ENCODE data around the gene KRT1.

KRT1 gene

DNA sequence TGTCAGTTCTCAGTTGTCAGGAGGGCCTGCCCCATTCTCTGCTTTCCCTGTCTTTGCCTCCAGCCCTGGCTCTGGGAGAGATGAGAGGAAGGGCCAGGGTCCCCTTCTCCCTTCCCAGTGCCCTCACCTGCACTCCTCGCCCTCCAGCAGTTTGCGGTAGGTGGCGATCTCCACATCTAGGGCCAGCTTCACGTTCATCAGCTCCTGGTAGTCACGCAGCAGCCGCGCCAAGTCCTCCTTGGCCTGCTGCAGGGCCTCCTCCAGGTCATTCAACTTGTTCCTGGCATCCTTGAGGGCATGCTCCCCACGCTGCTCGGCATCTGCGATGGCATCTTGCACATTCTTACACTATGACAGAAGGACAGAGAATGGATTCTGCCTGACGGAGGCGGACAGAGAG, 33.6 kb downstream of the KRT1 start (continued):
- TF ChIP-seq ZBTB21 (tag by site-specific recombination; IDR thresholded peaks at IDR 0.05), result no peak
- TF ChIP-seq, protein P1, sequence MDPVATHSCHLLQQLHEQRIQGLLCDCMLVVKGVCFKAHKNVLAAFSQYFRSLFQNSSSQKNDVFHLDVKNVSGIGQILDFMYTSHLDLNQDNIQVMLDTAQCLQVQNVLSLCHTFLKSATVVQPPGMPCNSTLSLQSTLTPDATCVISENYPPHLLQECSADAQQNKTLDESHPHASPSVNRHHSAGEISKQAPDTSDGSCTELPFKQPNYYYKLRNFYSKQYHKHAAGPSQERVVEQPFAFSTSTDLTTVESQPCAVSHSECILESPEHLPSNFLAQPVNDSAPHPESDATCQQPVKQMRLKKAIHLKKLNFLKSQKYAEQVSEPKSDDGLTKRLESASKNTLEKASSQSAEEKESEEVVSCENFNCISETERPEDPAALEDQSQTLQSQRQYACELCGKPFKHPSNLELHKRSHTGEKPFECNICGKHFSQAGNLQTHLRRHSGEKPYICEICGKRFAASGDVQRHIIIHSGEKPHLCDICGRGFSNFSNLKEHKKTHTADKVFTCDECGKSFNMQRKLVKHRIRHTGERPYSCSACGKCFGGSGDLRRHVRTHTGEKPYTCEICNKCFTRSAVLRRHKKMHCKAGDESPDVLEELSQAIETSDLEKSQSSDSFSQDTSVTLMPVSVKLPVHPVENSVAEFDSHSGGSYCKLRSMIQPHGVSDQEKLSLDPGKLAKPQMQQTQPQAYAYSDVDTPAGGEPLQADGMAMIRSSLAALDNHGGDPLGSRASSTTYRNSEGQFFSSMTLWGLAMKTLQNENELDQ (tag by site-specific recombination; IDR thresholded peaks at IDR 0.05; ENCODE audit: low read depth), result no peak

DNA sequence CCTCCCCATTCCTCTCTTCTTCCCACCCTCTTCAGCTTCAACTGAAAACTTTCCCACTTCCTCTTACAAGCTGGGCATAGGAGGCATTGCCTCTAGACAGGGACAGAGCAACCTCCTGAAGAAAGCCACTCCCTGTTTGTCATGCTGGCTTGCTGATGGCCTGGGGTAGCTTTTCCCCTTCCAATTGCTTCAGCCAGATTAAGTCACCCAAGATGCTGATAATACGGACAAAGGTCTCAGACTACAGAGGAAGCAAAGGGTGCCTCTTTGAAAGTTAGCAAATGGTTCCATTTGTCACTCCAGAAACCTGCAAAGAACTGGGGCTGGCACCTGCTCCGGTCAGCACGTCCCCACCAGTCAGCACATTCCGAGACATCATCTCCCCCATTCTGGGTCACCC, 34.2 kb downstream of the KRT1 start:
- Histone ChIP-seq H3K4me3 (ENCODE audit: low read depth, low read length) (no peak overlapping the region), H3K27ac (ENCODE audit: extremely low read depth, low read depth, low read length) (no peak overlapping the region), H3K4me1 (ENCODE audit: control insufficient read depth, insufficient read depth, low read length) (no peaks in the 10 kb centered on the region), H3K9me3 (ENCODE audit: control insufficient read depth, insufficient read depth, low read depth, low read length) (no peaks in the 10 kb centered on the region), H3K36me3 (ENCODE audit: control insufficient read depth in 2 of 2, insufficient read depth in 1 of 2, low read length in 2 of 2) (no peaks in the 10 kb centered on the region)
- CTCF ChIA-PET, result no interaction called here
- TF ChIP-seq, protein P2, sequence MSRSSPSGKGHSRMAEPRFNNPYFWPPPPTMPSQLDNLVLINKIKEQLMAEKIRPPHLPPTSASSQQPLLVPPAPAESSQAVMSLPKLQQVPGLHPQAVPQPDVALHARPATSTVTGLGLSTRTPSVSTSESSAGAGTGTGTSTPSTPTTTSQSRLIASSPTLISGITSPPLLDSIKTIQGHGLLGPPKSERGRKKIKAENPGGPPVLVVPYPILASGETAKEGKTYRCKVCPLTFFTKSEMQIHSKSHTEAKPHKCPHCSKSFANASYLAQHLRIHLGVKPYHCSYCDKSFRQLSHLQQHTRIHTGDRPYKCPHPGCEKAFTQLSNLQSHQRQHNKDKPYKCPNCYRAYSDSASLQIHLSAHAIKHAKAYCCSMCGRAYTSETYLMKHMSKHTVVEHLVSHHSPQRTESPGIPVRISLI (tag by site-specific recombination; IDR thresholded peaks at IDR 0.05), result no peak
- TF ChIP-seq ZNF585B (tag by site-specific recombination; IDR thresholded peaks at IDR 0.05) (no peak), ZNF830 (tag by site-specific recombination; IDR thresholded peaks at IDR 0.05; ENCODE audit: low read depth) (no peak), ZNF221 (tag by site-specific recombination; IDR thresholded peaks at IDR 0.05; ENCODE audit: borderline replicate concordance) (no peak), ZNF791 (tag by site-specific recombination; IDR thresholded peaks at IDR 0.05) (no peak), BCL11A (tag by site-specific recombination; IDR thresholded peaks at IDR 0.05; ENCODE audit: low read depth) (no peak), ZNF529 (tag by site-specific recombination; IDR thresholded peaks at IDR 0.05; ENCODE audit: insufficient replicate concordance) (no peak), OVOL3 (tag by site-specific recombination; IDR thresholded peaks at IDR 0.05) (no peak), ZNF37A (tag by site-specific recombination; IDR thresholded peaks at IDR 0.05) (no peak), ZNF777 (tag by site-specific recombination; IDR thresholded peaks at IDR 0.05; ENCODE audit: borderline replicate concordance) (no peak), HOXA7 (CRISPR knock-in tag; IDR thresholded peaks at IDR 0.05; ENCODE audit: borderline replicate concordance) (no peak)
- TF ChIP-seq, protein P3, sequence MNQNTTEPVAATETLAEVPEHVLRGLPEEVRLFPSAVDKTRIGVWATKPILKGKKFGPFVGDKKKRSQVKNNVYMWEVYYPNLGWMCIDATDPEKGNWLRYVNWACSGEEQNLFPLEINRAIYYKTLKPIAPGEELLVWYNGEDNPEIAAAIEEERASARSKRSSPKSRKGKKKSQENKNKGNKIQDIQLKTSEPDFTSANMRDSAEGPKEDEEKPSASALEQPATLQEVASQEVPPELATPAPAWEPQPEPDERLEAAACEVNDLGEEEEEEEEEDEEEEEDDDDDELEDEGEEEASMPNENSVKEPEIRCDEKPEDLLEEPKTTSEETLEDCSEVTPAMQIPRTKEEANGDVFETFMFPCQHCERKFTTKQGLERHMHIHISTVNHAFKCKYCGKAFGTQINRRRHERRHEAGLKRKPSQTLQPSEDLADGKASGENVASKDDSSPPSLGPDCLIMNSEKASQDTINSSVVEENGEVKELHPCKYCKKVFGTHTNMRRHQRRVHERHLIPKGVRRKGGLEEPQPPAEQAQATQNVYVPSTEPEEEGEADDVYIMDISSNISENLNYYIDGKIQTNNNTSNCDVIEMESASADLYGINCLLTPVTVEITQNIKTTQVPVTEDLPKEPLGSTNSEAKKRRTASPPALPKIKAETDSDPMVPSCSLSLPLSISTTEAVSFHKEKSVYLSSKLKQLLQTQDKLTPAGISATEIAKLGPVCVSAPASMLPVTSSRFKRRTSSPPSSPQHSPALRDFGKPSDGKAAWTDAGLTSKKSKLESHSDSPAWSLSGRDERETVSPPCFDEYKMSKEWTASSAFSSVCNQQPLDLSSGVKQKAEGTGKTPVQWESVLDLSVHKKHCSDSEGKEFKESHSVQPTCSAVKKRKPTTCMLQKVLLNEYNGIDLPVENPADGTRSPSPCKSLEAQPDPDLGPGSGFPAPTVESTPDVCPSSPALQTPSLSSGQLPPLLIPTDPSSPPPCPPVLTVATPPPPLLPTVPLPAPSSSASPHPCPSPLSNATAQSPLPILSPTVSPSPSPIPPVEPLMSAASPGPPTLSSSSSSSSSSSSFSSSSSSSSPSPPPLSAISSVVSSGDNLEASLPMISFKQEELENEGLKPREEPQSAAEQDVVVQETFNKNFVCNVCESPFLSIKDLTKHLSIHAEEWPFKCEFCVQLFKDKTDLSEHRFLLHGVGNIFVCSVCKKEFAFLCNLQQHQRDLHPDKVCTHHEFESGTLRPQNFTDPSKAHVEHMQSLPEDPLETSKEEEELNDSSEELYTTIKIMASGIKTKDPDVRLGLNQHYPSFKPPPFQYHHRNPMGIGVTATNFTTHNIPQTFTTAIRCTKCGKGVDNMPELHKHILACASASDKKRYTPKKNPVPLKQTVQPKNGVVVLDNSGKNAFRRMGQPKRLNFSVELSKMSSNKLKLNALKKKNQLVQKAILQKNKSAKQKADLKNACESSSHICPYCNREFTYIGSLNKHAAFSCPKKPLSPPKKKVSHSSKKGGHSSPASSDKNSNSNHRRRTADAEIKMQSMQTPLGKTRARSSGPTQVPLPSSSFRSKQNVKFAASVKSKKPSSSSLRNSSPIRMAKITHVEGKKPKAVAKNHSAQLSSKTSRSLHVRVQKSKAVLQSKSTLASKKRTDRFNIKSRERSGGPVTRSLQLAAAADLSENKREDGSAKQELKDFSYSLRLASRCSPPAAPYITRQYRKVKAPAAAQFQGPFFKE (tag by site-specific recombination; IDR thresholded peaks at IDR 0.05; ENCODE audit: borderline replicate concordance), result no peak
- TF ChIP-seq, protein P4, sequence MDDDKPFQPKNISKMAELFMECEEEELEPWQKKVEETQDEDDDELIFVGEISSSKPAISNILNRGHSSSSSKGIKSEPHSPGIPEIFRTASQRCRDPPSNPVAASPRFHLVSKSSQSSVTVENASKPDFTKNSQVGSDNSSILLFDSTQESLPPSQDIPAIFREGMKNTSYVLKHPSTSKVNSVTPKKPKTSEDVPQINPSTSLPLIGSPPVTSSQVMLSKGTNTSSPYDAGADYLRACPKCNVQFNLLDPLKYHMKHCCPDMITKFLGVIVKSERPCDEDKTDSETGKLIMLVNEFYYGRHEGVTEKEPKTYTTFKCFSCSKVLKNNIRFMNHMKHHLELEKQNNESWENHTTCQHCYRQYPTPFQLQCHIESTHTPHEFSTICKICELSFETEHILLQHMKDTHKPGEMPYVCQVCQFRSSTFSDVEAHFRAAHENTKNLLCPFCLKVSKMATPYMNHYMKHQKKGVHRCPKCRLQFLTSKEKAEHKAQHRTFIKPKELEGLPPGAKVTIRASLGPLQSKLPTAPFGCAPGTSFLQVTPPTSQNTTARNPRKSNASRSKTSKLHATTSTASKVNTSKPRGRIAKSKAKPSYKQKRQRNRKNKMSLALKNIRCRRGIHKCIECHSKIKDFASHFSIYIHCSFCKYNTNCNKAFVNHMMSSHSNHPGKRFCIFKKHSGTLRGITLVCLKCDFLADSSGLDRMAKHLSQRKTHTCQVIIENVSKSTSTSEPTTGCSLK (tag by site-specific recombination; IDR thresholded peaks at IDR 0.05), result no peak
- TF ChIP-seq, protein P5, sequence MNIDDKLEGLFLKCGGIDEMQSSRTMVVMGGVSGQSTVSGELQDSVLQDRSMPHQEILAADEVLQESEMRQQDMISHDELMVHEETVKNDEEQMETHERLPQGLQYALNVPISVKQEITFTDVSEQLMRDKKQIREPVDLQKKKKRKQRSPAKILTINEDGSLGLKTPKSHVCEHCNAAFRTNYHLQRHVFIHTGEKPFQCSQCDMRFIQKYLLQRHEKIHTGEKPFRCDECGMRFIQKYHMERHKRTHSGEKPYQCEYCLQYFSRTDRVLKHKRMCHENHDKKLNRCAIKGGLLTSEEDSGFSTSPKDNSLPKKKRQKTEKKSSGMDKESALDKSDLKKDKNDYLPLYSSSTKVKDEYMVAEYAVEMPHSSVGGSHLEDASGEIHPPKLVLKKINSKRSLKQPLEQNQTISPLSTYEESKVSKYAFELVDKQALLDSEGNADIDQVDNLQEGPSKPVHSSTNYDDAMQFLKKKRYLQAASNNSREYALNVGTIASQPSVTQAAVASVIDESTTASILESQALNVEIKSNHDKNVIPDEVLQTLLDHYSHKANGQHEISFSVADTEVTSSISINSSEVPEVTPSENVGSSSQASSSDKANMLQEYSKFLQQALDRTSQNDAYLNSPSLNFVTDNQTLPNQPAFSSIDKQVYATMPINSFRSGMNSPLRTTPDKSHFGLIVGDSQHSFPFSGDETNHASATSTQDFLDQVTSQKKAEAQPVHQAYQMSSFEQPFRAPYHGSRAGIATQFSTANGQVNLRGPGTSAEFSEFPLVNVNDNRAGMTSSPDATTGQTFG (tag by site-specific recombination; IDR thresholded peaks at IDR 0.05; ENCODE audit: borderline replicate concordance), result no peak
- TF ChIP-seq, protein P6, sequence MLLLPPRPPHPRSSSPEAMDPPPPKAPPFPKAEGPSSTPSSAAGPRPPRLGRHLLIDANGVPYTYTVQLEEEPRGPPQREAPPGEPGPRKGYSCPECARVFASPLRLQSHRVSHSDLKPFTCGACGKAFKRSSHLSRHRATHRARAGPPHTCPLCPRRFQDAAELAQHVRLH (tag by site-specific recombination; IDR thresholded peaks at IDR 0.05), result no peak
- POLR2A ChIA-PET, result no interaction called here
